Prostate gland (tissue), 2 donors: ENCODE measurements around the gene ACKR4.

ENCODE experiments used
- POLR2A ChIP-seq: fragments of 450-650 bp; IDR thresholded peaks from one replicate; pipeline ENCODE4 v1.6.1; 2016; ENCODE audit warnings: antibody characterized with exemption, mild to moderate bottlenecking
- POLR2AphosphoS5 ChIP-seq: sonication (generic); formaldehyde crosslinking; IDR thresholded peaks from one replicate; pipeline ENCODE4 v1.6.1; 2017; ENCODE audit warnings: antibody characterized with exemption
- TF ChIP-seq, protein P1 (sequence below), 4 experiments: fragments of 200-600 bp in 2 of 4; fragments of 450-650 bp in 2 of 4; sonication (generic) in 2 of 4; IDR thresholded peaks; 1 replicate in 3 of 4; 2 replicates in 1 of 4; pipeline ENCODE4 v1.5.1; 2016 to 2019; ENCODE audit warnings: antibody characterized with exemption in 4 of 4, mild to moderate bottlenecking in 2 of 4, moderate library complexity in 2 of 4

- TF ChIP-seq, protein P1, sequence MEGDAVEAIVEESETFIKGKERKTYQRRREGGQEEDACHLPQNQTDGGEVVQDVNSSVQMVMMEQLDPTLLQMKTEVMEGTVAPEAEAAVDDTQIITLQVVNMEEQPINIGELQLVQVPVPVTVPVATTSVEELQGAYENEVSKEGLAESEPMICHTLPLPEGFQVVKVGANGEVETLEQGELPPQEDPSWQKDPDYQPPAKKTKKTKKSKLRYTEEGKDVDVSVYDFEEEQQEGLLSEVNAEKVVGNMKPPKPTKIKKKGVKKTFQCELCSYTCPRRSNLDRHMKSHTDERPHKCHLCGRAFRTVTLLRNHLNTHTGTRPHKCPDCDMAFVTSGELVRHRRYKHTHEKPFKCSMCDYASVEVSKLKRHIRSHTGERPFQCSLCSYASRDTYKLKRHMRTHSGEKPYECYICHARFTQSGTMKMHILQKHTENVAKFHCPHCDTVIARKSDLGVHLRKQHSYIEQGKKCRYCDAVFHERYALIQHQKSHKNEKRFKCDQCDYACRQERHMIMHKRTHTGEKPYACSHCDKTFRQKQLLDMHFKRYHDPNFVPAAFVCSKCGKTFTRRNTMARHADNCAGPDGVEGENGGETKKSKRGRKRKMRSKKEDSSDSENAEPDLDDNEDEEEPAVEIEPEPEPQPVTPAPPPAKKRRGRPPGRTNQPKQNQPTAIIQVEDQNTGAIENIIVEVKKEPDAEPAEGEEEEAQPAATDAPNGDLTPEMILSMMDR (IDR thresholded peaks at IDR 0.05): no peak
- TF ChIP-seq POLR2AphosphoS5 (no peak), POLR2A (no peak)
These were observed 2.1 kb upstream of the ACKR4 start for GRCh38 chr3:132595014-132595413.
